GM03348 (cell line): ENCODE data around the gene OGFR.

Source experiments
- DNase-seq: peaks from one replicate; pipeline ENCODE4 v3.0.0; 2012; ENCODE audit warnings: low spot score

OGFR gene

DNA sequence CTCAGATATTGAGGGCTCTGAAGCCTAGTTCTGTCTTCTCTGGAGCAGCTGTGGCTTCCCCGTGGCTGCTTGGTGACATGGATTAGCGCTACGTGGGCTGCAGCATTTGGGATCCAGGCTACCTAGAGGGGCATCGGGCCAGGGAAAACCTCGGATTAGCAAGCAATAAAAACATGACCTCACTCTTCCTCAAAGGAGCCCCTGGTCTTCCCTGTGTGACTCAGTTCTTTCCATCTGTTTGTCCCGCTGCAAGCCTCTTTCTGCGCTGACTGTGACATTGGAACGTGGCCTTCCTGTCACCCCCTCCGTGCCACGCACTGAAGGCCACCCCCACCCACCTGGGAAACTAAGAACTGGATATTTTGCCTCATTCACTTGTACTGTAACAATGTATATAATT lies 4.8 kb upstream of the OGFR start:
- no peak for DNase-seq

GRCh38 chr20:62800314-62801259 lies 4.0 kb upstream of the OGFR start:
- DNase-seq, result no peak

GRCh38 chr20:62801284-62802010 lies 3.2 kb upstream of the OGFR start:
- no peak for DNase-seq

GRCh38 chr20:62802026-62802712 lies 2.5 kb upstream of the OGFR start:
- DNase-seq, result no peak

DNA sequence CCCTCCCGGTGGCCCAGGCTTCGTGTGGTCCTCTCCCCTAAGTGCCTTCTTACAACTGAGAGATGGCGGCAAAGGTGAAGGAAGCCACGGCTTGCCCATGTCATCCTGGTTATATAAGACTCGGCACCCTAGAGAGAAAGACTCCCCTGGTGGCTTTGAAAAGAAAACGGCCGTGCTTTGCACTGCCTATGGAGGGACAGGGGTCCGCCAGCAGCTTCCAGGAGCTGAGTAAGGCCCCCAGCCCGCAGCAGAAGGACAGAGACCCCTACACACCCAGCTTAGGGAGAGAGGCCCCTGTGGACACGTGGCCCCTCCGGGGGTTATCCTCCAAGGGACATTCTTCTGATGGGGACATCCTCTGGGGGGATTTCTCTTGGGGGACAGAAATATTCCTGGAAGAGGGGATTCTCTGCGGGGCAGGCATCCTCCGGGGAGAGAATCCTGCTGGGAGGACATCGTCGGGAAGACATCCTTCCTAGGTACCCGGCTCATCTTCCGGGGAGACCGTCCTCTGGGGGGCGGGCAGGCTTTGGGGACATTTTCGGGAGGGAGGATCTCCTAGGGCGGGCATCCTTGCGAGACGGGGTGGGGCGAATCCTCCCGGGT lies 511 bp upstream of the OGFR start:
- no peak for DNase-seq

GRCh38 chr20:62805155-62805710 lies 598 bp downstream of the OGFR start:
- peak; percentile 63 for DNase-seq

- no peak for DNase-seq
These were observed 1.2 kb downstream of the OGFR start for GRCh38 chr20:62805711-62806382.

GRCh38 chr20:62806383-62807050 lies 1.9 kb downstream of the OGFR start:
- DNase-seq, result no peak

DNA sequence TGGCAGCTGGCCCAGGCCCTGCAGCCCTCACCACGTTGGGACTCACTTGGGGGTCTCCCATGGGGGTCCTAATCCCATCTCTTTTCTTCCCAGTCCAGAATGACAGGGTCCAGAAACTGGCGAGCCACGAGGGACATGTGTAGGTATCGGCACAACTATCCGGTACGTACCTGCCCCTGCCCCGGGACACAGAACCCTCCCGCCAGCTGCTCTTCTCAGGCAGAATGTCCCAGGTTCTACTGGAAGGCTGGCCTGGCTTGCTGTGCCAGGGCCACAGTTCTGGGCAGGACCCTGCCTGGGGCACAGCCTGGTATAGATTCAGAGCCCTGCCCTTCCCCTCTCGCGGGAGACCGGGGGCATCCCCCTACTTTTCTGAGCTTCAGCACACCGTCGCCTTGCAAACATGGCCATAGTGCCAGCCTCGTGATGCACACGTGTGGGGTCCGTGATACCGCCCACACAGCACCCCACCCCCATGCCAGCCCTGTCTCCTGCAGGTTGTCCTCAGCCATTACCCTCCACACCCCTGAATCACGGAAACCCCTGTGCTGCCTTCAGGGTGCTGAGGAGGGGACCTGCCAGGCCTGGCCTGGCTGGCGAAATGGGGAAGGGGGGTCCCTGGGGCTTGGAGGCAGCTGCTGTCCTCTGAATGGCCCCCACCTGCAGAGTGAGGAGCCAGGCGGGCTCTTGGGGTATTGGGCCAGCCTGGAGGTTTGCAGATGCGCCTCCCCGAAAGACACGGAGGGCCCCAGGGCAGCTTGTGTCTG lies 3.0 kb downstream of the OGFR start:
- no peak for DNase-seq

DNA sequence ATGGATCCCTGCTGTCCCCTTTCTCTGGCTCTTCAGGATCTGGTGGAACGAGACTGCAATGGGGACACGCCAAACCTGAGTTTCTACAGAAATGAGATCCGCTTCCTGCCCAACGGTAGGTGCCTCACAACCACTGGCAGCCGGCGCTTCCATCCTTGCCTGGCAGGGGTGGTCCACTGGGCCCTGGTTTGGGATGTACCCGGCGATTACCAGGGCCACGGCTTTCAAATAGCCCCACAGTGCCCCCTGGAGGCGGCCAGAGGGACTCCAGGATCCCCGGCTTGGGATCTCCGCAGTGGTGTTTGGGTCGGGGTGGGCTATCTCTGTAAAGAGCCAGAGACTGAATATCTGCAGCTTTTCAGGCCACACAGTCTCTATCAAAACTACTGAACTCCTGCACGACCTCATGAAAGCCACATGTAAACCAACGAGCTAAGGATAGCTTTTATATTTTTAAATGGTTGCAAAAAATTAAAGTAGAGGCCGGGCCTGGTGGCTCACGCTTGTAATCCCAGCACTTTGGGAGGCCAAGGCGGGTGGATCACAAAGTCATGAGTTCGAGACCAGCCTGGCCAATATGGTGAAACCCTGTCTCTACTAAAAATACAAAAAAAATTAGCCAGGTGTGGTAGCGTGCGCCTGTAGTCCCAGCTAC lies 3.7 kb downstream of the OGFR start:
- peak; percentile 89 for DNase-seq

DNA sequence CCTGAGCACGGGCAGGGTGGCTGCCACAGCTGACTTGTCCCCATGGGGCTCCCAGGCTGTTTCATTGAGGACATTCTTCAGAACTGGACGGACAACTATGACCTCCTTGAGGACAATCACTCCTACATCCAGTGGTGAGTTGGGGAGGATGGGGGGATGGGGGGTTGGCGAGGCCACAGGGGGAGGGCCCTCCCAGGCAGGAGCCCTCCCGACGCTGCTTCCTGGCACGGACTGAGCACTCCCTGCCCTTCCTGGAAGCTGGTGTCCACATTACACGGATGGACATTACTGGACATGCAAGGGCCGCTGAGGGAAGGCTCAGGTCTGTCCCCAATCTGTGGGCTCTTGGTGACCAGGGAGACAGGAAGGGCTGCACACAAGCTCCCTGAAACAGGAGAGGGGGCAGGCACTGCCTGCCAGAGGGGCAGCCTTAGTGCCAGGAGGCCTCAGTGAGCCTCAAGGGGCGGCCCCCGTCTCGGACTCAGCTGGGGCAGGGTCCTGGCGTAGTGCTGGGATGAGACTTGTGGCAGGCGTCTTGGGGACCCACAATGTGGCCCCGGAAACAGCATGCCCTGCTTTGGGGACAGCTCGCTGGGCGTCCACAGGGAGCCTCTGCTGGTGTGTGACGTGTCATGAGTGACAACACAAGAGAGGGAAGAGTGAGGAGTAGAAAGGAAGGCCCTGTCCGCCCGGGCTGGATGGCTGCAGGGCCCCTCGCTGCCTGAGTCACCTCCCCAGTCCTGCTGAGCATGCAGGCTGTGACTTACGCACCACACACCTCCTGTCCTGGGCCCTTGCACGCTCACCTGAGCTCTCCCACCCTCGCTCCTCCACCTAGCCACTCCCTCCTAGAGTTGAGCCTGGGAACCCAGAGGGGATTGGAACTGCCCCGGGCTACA lies 5.1 kb downstream of the OGFR start:
- DNase-seq, result no peak

- DNase-seq, result no peak
These were observed 6.7 kb downstream of the OGFR start for GRCh38 chr20:62811320-62811719.

DNA sequence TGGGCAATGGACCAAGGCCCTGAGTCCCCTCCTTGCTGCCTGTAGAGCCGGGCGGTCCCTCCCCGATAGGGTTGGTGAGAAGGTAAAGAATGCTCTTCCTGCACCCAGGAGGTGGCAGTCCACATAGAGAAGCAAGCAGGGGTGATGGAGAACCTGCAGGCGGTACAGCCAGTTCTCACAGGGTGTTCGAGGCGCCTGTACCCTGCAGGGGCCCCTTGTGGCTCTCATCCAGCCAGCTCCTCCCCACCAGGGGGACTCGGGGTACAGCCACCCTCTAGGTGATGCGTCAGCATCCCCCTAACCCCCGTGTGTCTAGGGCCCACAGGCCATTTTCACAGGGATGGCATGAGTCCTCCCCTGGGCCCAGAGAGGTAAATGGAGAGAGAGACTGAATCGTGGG lies 7.1 kb downstream of the OGFR start:
- DNase-seq, result no peak

DNA sequence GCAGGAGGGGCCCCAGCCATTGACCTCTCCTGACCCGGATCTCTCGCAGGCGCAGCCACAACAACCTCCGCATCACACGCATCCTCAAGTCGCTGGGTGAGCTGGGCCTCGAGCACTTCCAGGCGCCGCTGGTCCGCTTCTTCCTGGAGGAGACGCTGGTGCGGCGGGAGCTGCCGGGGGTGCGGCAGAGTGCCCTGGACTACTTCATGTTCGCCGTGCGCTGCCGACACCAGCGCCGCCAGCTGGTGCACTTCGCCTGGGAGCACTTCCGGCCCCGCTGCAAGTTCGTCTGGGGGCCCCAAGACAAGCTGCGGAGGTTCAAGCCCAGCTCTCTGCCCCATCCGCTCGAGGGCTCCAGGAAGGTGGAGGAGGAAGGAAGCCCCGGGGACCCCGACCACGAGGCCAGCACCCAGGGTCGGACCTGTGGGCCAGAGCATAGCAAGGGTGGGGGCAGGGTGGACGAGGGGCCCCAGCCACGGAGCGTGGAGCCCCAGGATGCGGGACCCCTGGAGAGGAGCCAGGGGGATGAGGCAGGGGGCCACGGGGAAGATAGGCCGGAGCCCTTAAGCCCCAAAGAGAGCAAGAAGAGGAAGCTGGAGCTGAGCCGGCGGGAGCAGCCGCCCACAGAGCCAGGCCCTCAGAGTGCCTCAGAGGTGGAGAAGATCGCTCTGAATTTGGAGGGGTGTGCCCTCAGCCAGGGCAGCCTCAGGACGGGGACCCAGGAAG lies 7.7 kb downstream of the OGFR start:
- no peak for DNase-seq

GRCh38 chr20:62812907-62813200 lies 8.2 kb downstream of the OGFR start:
- DNase-seq, result no peak

- DNase-seq, result no peak
These were observed 9.0 kb downstream of the OGFR start for GRCh38 chr20:62813588-62813987.

- DNase-seq, result no peak
These were observed 9.5 kb downstream of the OGFR start for GRCh38 chr20:62814060-62814708.

GRCh38 chr20:62814709-62815065 lies 10.1 kb downstream of the OGFR start:
- DNase-seq, result no peak
